GM23338 (cell line): ENCODE measurements around the gene MEI1. TPM values are rescaled to one million over a fixed set of nuclear protein-coding genes. Genes with fewer than 3 reads are reported as not detected.

Experiments
- ATAC-seq: fragments of 200-7000 bp; cut with Tn5 transposase; 3 replicates; pipeline ENCODE4 v1.9.1; 2020
- DNase-seq: peaks from one replicate; pipeline ENCODE4 v3.0.0-alpha.2; 2015; ENCODE audit warnings: low spot score
- H2AFZ ChIP-seq: fragments of 200-600 bp; sonication (generic); 2 replicates; pipeline ENCODE4 v1.8.0; 2016; ENCODE audit warnings: antibody characterized with exemption, mild to moderate bottlenecking, moderate library complexity
- H3F3A ChIP-seq: fragments of 200-600 bp; sonication (generic); replicated peaks from 2 replicates; pipeline ENCODE4 v1.8.0; 2017; ENCODE audit warnings: antibody characterized with exemption, mixed run types, low read depth
- H3K27ac ChIP-seq: fragments of 200-600 bp; sonication (generic); 2 replicates; pipeline ENCODE4 v1.6.1; 2016; ENCODE audit warnings: low read depth
- H3K27me3 ChIP-seq: fragments of 200-600 bp; sonication (generic); 2 replicates; pipeline ENCODE4 v1.8.0; 2016; ENCODE audit warnings: mild to moderate bottlenecking, mixed run types, moderate library complexity; ENCODE audit not compliant: insufficient read depth
- H3K36me3 ChIP-seq: fragments of 200-600 bp; sonication (generic); 2 replicates; pipeline ENCODE4 v1.8.0; 2016; ENCODE audit warnings: mild to moderate bottlenecking; ENCODE audit not compliant: insufficient read depth
- H3K4me1 ChIP-seq: fragments of 200-600 bp; sonication (generic); 2 replicates; pipeline ENCODE4 v1.8.0; 2016; ENCODE audit warnings: mild to moderate bottlenecking, moderate library complexity; ENCODE audit not compliant: insufficient read depth
- H3K4me2 ChIP-seq: fragments of 200-600 bp; sonication (generic); 2 replicates; pipeline ENCODE4 v1.7.1; 2017; ENCODE audit warnings: mixed run types
- H3K4me3 ChIP-seq: fragments of 200-600 bp; sonication (generic); 2 replicates; pipeline ENCODE4 v1.6.1; 2016; ENCODE audit warnings: mixed run types
- H3K79me2 ChIP-seq: fragments of 200-600 bp; sonication (generic); replicated peaks from 2 replicates; pipeline ENCODE4 v1.8.0; 2017; ENCODE audit warnings: mild to moderate bottlenecking; ENCODE audit not compliant: insufficient read depth
- H3K9me2 ChIP-seq: fragments of 200-600 bp; sonication (generic); 2 replicates; pipeline ENCODE4 v1.8.0; 2017; ENCODE audit not compliant: insufficient read depth
- H4K20me1 ChIP-seq: fragments of 200-600 bp; sonication (generic); replicated peaks from 2 replicates; pipeline ENCODE4 v1.8.0; 2017; ENCODE audit warnings: mild to moderate bottlenecking; ENCODE audit not compliant: insufficient read depth
- H3K27ac Mint-ChIP-seq: 2 replicates; pipeline ENCODE4 v1.8.0; 2020; ENCODE audit warnings: inconsistent platforms, mild to moderate bottlenecking, moderate library complexity, mixed read lengths
- H3K27me3 Mint-ChIP-seq: 3 replicates; pipeline ENCODE4 v1.8.0; 2022; ENCODE audit warnings: low read depth, mild to moderate bottlenecking, moderate library complexity, mixed read lengths, inconsistent platforms; ENCODE audit not compliant: insufficient read depth, poor library complexity
- H3K36me3 Mint-ChIP-seq: 3 replicates; pipeline ENCODE4 v1.8.0; 2021; ENCODE audit warnings: low read depth, mild to moderate bottlenecking, inconsistent platforms, moderate library complexity, mixed read lengths
- H3K4me1 Mint-ChIP-seq: 3 replicates; pipeline ENCODE4 v1.8.0; 2020; ENCODE audit warnings: mild to moderate bottlenecking, inconsistent platforms, mixed read lengths
- H3K4me3 Mint-ChIP-seq: 3 replicates; pipeline ENCODE4 v1.8.0; 2021; ENCODE audit warnings: moderate library complexity, mild to moderate bottlenecking, inconsistent platforms, mixed read lengths
- H3K9me3 Mint-ChIP-seq: 3 replicates; pipeline ENCODE4 v1.8.0; 2020; ENCODE audit warnings: moderate library complexity, mild to moderate bottlenecking, inconsistent platforms, mixed read lengths
- CREB1 ChIP-seq: fragments of 250-450 bp; sonication (Bioruptor Pico); IDR thresholded peaks from 2 replicates; pipeline ENCODE4 v1.5.0; 2020; ENCODE audit warnings: low read depth, mild to moderate bottlenecking, moderate library complexity
- EZH2phosphoT487 ChIP-seq: fragments of 200-600 bp; sonication (generic); IDR thresholded peaks from one replicate; pipeline ENCODE4 v1.8.1; 2018; ENCODE audit warnings: antibody characterized with exemption; ENCODE audit not compliant: unreplicated experiment
- POLR2AphosphoS5 ChIP-seq: IDR thresholded peaks from 2 replicates; pipeline ENCODE4 v1.6.1; 2016; ENCODE audit warnings: antibody characterized with exemption, low read depth
- STAT1 ChIP-seq: IDR thresholded peaks from one replicate; pipeline ENCODE4 v1.6.1; 2016; ENCODE audit warnings: antibody characterized with exemption; ENCODE audit not compliant: unreplicated experiment
- ZNF114 ChIP-seq: fragments of 250-450 bp; sonication (Bioruptor Pico); IDR thresholded peaks from 2 replicates; pipeline ENCODE4 v1.5.0; 2020; ENCODE audit warnings: mild to moderate bottlenecking, moderate library complexity
- ZNF331 ChIP-seq: fragments of 250-450 bp; sonication (Bioruptor Pico); IDR thresholded peaks from 2 replicates; pipeline ENCODE4 v1.5.0; 2020; ENCODE audit warnings: low read depth, mild to moderate bottlenecking, moderate library complexity
- long read RNA-seq: library from polyadenylated mRNA; unstranded; transcript quantifications from one replicate; pipeline ENCODE4 v2.0.0, GENCODE V29; 2020; ENCODE audit not compliant: unreplicated experiment
- polyA plus RNA-seq: library from polyadenylated mRNA; unstranded; fragments of >200 nt; fragmentation: Nextera tagmentation; extraction: Ambion mirVana; gene quantifications from 2 replicates; pipeline ENCODE4 v1.2.1, GENCODE V29; 2016
- total RNA-seq: library from RNA; depleted of rRNA; stranded (reverse); fragments of >200 nt; shearing (Covaris generic); gene quantifications from 2 replicates; pipeline ENCODE4 v1.2.3, GENCODE V29; 2014; rRNA removed
- TF ChIP-seq, protein P1 (sequence below): IDR thresholded peaks from one replicate; pipeline ENCODE4 v1.6.1; 2018; ENCODE audit warnings: antibody characterized with exemption; ENCODE audit not compliant: unreplicated experiment

Gene MEI1, protein sequence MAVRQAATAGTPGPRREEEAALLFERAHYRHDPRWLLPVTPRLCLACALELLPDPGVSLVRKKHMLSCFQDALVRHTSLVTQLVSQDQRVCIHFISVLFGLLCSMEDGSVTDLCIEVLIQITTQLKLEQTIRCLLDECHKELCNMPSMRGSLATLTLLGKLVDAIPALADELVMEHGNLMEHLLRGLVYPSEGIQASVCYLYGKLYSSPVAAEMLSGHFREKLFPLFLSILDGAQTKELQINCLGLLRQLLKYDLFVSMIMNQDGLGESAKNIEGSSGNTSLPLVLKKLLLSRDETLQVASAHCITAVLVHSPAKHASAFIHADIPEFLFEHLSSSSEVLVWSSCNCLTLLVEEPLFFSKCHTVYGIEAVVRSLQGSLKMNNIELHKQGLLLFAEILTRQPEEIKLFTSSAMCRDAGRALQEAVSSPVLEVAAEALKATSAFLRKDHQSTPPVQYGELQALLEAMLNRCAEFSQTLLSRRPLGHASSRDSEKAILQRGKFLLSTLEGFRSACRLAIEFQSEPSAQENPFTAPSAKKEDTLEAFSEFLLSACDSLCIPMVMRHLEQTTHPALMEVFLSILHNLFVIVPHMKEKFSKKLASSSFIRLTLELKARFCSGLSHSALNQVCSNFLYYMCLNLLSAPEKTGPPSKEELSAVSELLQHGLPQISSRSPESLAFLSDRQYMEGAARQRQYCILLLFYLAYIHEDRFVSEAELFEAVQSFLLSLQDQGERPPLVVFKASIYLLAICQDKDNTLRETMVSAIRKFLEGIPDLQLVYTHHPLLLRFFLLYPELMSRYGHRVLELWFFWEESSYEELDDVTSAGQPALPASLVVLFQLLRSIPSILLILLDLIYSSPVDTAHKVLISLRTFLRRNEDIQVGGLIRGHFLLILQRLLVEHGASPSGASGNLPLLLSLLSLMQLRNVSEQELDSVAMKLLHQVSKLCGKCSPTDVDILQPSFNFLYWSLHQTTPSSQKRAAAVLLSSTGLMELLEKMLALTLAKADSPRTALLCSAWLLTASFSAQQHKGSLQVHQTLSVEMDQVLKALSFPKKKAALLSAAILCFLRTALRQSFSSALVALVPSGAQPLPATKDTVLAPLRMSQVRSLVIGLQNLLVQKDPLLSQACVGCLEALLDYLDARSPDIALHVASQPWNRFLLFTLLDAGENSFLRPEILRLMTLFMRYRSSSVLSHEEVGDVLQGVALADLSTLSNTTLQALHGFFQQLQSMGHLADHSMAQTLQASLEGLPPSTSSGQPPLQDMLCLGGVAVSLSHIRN
- total RNA-seq, result 0.27 and 0.28 TPM in 2 replicates
- 0.09 and 0.87 TPM in 2 replicates for polyA plus RNA-seq
- long read RNA-seq, result 0 reads

DNA sequence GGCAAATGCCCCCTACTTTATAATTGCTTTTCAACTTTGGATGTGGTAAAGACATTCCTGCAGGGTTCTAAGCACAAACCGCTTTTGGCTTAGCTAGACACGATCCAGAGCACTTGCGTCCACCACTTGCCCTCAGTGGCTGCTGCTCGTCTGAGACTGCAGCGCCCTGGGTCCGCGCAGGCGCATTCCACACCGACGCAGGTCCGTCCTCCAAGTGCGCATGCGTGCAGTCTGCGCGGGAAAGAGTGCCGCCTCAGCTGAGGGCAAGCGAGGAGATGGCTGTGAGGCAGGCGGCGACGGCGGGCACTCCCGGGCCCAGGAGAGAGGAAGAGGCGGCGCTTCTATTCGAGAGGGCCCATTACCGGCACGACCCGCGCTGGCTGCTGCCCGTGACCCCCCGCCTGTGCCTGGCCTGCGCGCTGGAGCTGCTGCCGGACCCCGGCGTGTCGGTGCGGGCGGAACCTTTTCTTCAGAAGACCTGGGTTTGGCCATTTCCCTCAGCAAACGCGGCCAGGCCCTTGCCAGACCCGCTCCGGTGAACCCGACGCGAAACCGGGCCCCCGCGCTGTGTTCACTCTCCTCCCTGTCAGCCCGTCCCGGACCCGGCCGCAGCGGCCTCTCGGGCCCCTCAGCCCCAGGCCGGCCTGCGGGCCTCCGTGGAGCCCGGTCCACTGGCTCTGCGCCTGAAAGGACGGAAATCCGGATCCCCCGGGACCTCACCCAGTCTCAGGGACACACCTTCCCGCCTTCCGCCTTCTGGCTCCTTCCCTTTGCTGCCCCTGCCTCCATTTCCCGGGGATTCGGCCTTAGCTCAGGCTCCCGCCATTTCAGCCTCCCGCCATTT lies at the start of gene MEI1:
Gene MEI1, plus strand, starts transcription at position 240 of the 844 bp plus-strand sequence. Its CDS starts 36 bp downstream, at position 276.
- H3K9me2 ChIP-seq, result no peaks in the 10 kb centered on the region
- DNase-seq (peak; percentile 91), ATAC-seq (peak; percentile 35)
- no peaks in the 10 kb centered on the region for H3K79me2 ChIP-seq
- H3K4me2 ChIP-seq, result no peak within 1 kb of the TSS
- H3K4me1 Mint-ChIP-seq, result peaks cover 7% of the 10 kb centered on the region; the same call in 2 of the 3 replicates
- H3K27ac Mint-ChIP-seq, result no peak within 1 kb of the TSS
- no peaks in the 10 kb centered on the region for H4K20me1 ChIP-seq
- peak; percentile 47; the same call in 1 of the 2 replicates for TF ChIP-seq POLR2AphosphoS5
- TF ChIP-seq ZNF114 (CRISPR knock-in tag), result no peak
- TF ChIP-seq EZH2phosphoT487, result no peak
- TF ChIP-seq ZNF331, result no peak
- no peak within 1 kb of the TSS for H3K4me3 ChIP-seq
- H3K4me1 ChIP-seq, result peaks cover 10% of the 10 kb centered on the region
- peaks cover 34% of the 10 kb centered on the region for H3K27me3 ChIP-seq
- H3K27me3 Mint-ChIP-seq, result peaks cover 18% of the 10 kb centered on the region
- H3K27ac ChIP-seq, result no peak within 1 kb of the TSS
- no peak within 1 kb of the TSS for H3K4me3 Mint-ChIP-seq
- peaks cover 6% of the 10 kb centered on the region; the same call in 2 of the 3 replicates for H3K36me3 Mint-ChIP-seq
- 0 out of 2 replicates have a peak, but pooled peaks cover 8% of the 10 kb centered on the region for H3F3A ChIP-seq
- H3K9me3 Mint-ChIP-seq, result peaks cover 5% of the 10 kb centered on the region; the same call in 2 of the 3 replicates
- H3K36me3 ChIP-seq, result no peaks in the 10 kb centered on the region
- peak within 1 kb of the TSS; percentile 60; the same call in 1 of the 2 replicates for H2AFZ ChIP-seq

DNA sequence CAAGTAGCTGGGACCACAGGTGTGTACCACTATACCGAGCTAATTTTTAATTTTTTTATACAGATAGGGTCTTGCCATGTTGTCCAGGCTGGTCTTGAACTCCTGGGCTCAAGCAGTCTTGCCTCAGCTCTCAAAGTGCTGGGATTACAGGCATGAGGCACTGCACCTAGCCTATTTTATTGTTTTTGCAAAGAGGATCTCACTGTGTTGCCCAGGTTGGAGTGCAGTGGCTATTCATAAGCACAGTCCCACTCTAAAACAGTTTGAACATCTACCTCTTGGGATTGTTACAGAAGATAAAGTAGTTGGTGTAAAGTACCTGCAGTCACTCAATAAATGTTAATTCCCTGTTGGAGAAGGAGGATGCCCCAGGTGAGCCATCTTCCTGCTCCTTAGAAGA lies 49.1 kb upstream of the MEI1 start:
- Mint-ChIP-seq H3K4me1 (no peaks in the 10 kb centered on the region), H3K4me3 (no peak overlapping the region), H3K36me3 (peaks cover 91% of the 10 kb centered on the region), H3K27ac (no peak overlapping the region), H3K9me3 (no peaks in the 10 kb centered on the region), H3K27me3 (no peaks in the 10 kb centered on the region)
- H3K9me2 ChIP-seq, result no peaks in the 10 kb centered on the region
- H3K36me3 ChIP-seq, result peaks cover 79% of the 10 kb centered on the region
- no peaks in the 10 kb centered on the region for H3K4me1 ChIP-seq
- H3K4me2 ChIP-seq, result no peak overlapping the region
- H3K4me3 ChIP-seq, result no peak overlapping the region
- H3K79me2 ChIP-seq, result peaks cover 20% of the 10 kb centered on the region
- H2AFZ ChIP-seq, result no peak overlapping the region
- ATAC-seq (no peak), DNase-seq (no peak)
- H4K20me1 ChIP-seq, result peaks cover 31% of the 10 kb centered on the region
- H3K27ac ChIP-seq, result no peak overlapping the region
- no peaks in the 10 kb centered on the region for H3F3A ChIP-seq
- no peaks in the 10 kb centered on the region for H3K27me3 ChIP-seq
- TF ChIP-seq CREB1 (CRISPR knock-in tag) (no peak), STAT1 (no peak)
- TF ChIP-seq, protein P1, sequence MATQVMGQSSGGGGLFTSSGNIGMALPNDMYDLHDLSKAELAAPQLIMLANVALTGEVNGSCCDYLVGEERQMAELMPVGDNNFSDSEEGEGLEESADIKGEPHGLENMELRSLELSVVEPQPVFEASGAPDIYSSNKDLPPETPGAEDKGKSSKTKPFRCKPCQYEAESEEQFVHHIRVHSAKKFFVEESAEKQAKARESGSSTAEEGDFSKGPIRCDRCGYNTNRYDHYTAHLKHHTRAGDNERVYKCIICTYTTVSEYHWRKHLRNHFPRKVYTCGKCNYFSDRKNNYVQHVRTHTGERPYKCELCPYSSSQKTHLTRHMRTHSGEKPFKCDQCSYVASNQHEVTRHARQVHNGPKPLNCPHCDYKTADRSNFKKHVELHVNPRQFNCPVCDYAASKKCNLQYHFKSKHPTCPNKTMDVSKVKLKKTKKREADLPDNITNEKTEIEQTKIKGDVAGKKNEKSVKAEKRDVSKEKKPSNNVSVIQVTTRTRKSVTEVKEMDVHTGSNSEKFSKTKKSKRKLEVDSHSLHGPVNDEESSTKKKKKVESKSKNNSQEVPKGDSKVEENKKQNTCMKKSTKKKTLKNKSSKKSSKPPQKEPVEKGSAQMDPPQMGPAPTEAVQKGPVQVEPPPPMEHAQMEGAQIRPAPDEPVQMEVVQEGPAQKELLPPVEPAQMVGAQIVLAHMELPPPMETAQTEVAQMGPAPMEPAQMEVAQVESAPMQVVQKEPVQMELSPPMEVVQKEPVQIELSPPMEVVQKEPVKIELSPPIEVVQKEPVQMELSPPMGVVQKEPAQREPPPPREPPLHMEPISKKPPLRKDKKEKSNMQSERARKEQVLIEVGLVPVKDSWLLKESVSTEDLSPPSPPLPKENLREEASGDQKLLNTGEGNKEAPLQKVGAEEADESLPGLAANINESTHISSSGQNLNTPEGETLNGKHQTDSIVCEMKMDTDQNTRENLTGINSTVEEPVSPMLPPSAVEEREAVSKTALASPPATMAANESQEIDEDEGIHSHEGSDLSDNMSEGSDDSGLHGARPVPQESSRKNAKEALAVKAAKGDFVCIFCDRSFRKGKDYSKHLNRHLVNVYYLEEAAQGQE, result no peak
